PC-3 (cell line): ENCODE measurements around the gene CDH22. TPM values are rescaled to one million over a fixed set of nuclear protein-coding genes. Genes with fewer than 3 reads are reported as not detected.

ENCODE experiments used
- ATAC-seq: fragments of 200-7000 bp; cut with Tn5 transposase; 2 replicates; pipeline ENCODE4 v1.9.1; 2020; ENCODE audit warnings: mild to moderate bottlenecking, moderate library complexity
- BruUV-seq: library from RNA; stranded (reverse); fragments of 400-500 nt; replicated peaks from 2 replicates; lab custom pipeline; 2021; lab: Mats Ljungman, UMichigan
- CTCF ChIA-PET: fragments of 300-600 bp; sonication (Branson Sonifier 250); formaldehyde crosslinking; loops from one replicate; lab custom pipeline; 2022; ENCODE audit warnings: antibody characterized with exemption; lab: Charles Lee
- POLR2A ChIA-PET: fragments of 300-600 bp; sonication (Branson Sonifier 250); formaldehyde crosslinking; loops from one replicate; lab custom pipeline; 2022; ENCODE audit warnings: antibody characterized with exemption; ENCODE audit not compliant: unreplicated experiment; lab: Charles Lee
- DNase-seq: peaks from one replicate; pipeline ENCODE4 v3.0.0-alpha.2; 2015
- H2AFZ ChIP-seq: fragments of 300-600 bp; sonication (generic); 2 replicates; pipeline ENCODE4 v1.6.0; 2016; ENCODE audit warnings: antibody characterized with exemption, low read length
- H3F3A ChIP-seq: fragments of 300-600 bp; sonication (generic); one replicate; pipeline ENCODE4 v1.6.0; 2017; ENCODE audit warnings: antibody characterized with exemption, low read length, control low read depth, mild to moderate bottlenecking; ENCODE audit not compliant: unreplicated experiment
- H3K27ac ChIP-seq: fragments of 300-600 bp; sonication (generic); 2 replicates; pipeline ENCODE4 v1.5.1; 2016; ENCODE audit warnings: mild to moderate bottlenecking, low read length
- H3K27me3 ChIP-seq: fragments of 300-600 bp; sonication (generic); 2 replicates; pipeline ENCODE4 v1.6.1; 2016; ENCODE audit warnings: low read length, mixed read lengths
- H3K36me3 ChIP-seq: fragments of 300-600 bp; sonication (generic); 2 replicates; pipeline ENCODE4 v1.6.1; 2016; ENCODE audit warnings: low read depth, mixed run types, low read length, mixed read lengths
- H3K4me1 ChIP-seq: fragments of 300-600 bp; sonication (generic); 2 replicates; pipeline ENCODE4 v1.5.1; 2016; ENCODE audit warnings: low read length; ENCODE audit not compliant: insufficient read depth
- H3K4me2 ChIP-seq: fragments of 300-600 bp; sonication (generic); 2 replicates; pipeline ENCODE4 v1.6.0; 2016; ENCODE audit warnings: low read length
- H3K4me3 ChIP-seq: fragments of 300-600 bp; sonication (generic); 2 replicates; pipeline ENCODE4 v1.5.1; 2016; ENCODE audit warnings: mild to moderate bottlenecking, low read length, mixed read lengths
- H3K79me2 ChIP-seq: fragments of 300-600 bp; sonication (generic); 2 replicates; pipeline ENCODE4 v1.6.1; 2017; ENCODE audit warnings: low read length, mixed read lengths
- H3K9ac ChIP-seq: fragments of 300-600 bp; sonication (generic); 2 replicates; pipeline ENCODE4 v1.6.0; 2016; ENCODE audit warnings: mild to moderate bottlenecking, low read length
- H3K9me2 ChIP-seq: fragments of 300-600 bp; sonication (generic); replicated peaks from 2 replicates; pipeline ENCODE4 v1.6.1; 2016; ENCODE audit warnings: mixed run types, low read length, mixed read lengths
- H3K9me3 ChIP-seq: fragments of 300-600 bp; sonication (generic); 2 replicates; pipeline ENCODE4 v1.6.1; 2016; ENCODE audit warnings: low read length, mixed read lengths
- H4K20me1 ChIP-seq: fragments of 300-600 bp; sonication (generic); 2 replicates; pipeline ENCODE4 v1.6.1; 2016; ENCODE audit warnings: low read length, mixed read lengths
- CTCF ChIP-seq: fragments of 300-600 bp; sonication (generic); conservative IDR thresholded peaks from 2 replicates; pipeline ENCODE4 v1.5.1; 2017; ENCODE audit warnings: antibody characterized with exemption, low read depth, mild to moderate bottlenecking, low read length
- EZH2 ChIP-seq: fragments of 300-600 bp; sonication (generic); IDR thresholded peaks from one replicate; pipeline ENCODE4 v1.6.1; 2017; ENCODE audit warnings: antibody characterized with exemption, mild to moderate bottlenecking, low read length; ENCODE audit not compliant: unreplicated experiment
- EZH2phosphoT487 ChIP-seq: fragments of 300-600 bp; sonication (generic); IDR thresholded peaks from 2 replicates; pipeline ENCODE4 v1.6.1; 2018; ENCODE audit warnings: mild to moderate bottlenecking, antibody characterized with exemption, low read length, borderline replicate concordance
- intact Hi-C: fragments of 100-400 bp; cut with micrococcal nuclease; formaldehyde crosslinking; loops from 2 replicates; pipeline ENCODE4 v1.9.0; 2023
- total RNA-seq: library from RNA; depleted of rRNA; stranded (reverse); fragments of >200 nt; gene quantifications from 2 replicates; pipeline ENCODE4 v1.2.3, GENCODE V29; 2014

Gene CDH22
- total RNA-seq, 1 experiment from 2014 or later = not detected

DNA sequence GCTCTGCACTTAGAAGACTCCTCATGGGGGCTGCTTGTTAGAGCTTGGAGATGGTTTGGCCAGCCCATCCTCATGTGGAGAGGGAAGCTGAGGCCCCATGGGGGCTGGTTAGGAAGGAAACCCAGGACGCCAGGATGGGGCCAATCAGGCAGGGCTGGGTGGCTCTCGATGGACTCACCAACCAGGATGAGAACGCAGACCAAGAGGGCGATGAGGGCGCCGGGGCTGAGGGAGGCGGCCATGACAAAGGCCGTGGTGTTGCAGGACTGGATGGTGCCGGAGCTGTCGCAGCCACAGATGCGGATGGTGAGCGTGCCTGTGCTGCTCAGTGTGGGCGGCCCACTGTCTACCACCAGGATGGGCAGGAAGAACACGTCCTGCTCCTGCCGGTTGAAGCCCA lies 130.5 kb downstream of the CDH22 start:
- Histone ChIP-seq H3K4me2 (no peak overlapping the region), H2AFZ (no peak overlapping the region), H3F3A (no peaks in the 10 kb centered on the region), H3K9me2 (no peaks in the 10 kb centered on the region), H3K9ac (no peak overlapping the region), H4K20me1 (no peaks in the 10 kb centered on the region), H3K9me3 (no peaks in the 10 kb centered on the region), H3K27me3 (peaks cover 71% of the 10 kb centered on the region), H3K4me1 (no peaks in the 10 kb centered on the region), H3K27ac (no peak overlapping the region), H3K4me3 (no peak overlapping the region), H3K79me2 (no peaks in the 10 kb centered on the region), H3K36me3 (no peaks in the 10 kb centered on the region)
- no peak for TF ChIP-seq EZH2phosphoT487
- no peak for DNase-seq
- BruUV-seq = no TSS peak
- ChIA-PET POLR2A (no interaction called here), CTCF (no interaction called here)
- ATAC-seq = no peak
- intact Hi-C loops = loop anchor here (10.0 kb wide), 1 partner anchor 153 kb away; the partner anchor contains the start of gene SLC12A5

- no peaks in the 10 kb centered on the region for H4K20me1 ChIP-seq
- DNase-seq = no peak
- H3K9me3 ChIP-seq = no peaks in the 10 kb centered on the region
- no peak overlapping the region for H3K27ac ChIP-seq
- CTCF ChIA-PET = no interaction called here
- no peaks in the 10 kb centered on the region for H3K79me2 ChIP-seq
- no peaks in the 10 kb centered on the region for H3F3A ChIP-seq
- BruUV-seq = no TSS peak
- intact Hi-C loops = loop anchor here (10.0 kb wide), 1 partner anchor 152 kb away; the partner anchor contains the start of gene SLC12A5
- H3K9ac ChIP-seq = no peak overlapping the region
- no peak for ATAC-seq
- H2AFZ ChIP-seq = no peak overlapping the region
- no peaks in the 10 kb centered on the region for H3K36me3 ChIP-seq
- no peak overlapping the region for H3K4me3 ChIP-seq
- POLR2A ChIA-PET = no interaction called here
- peaks cover 74% of the 10 kb centered on the region for H3K27me3 ChIP-seq
- TF ChIP-seq EZH2phosphoT487 (no peak), EZH2 (no peak), CTCF (no peak)
- H3K9me2 ChIP-seq = no peaks in the 10 kb centered on the region
- H3K4me2 ChIP-seq = no peak overlapping the region
- H3K4me1 ChIP-seq = no peaks in the 10 kb centered on the region
Observed at GRCh38 chr20:46176739-46177378, 131.4 kb downstream of the CDH22 start.

GRCh38 chr20:46175127-46175494 lies 133.2 kb downstream of the CDH22 start:
- Histone ChIP-seq H3K4me3 (no peak overlapping the region), H3F3A (no peaks in the 10 kb centered on the region), H3K36me3 (no peaks in the 10 kb centered on the region), H3K27ac (no peak overlapping the region), H3K9me2 (no peaks in the 10 kb centered on the region), H3K4me1 (no peaks in the 10 kb centered on the region), H3K9ac (no peak overlapping the region), H2AFZ (no peak overlapping the region), H3K27me3 (peaks cover 82% of the 10 kb centered on the region), H3K4me2 (no peak overlapping the region), H4K20me1 (no peaks in the 10 kb centered on the region), H3K9me3 (no peaks in the 10 kb centered on the region), H3K79me2 (no peaks in the 10 kb centered on the region)
- DNase-seq (no peak), ATAC-seq (no peak)
- no TSS peak for BruUV-seq
- POLR2A ChIA-PET = no interaction called here
- intact Hi-C loops = loop anchor here (2.0 to 10.0 kb wide), 2 partner anchors 42 to 150 kb away; partner anchors contain the start of gene SLC12A5
- CTCF ChIA-PET = interaction anchor here (0.8 kb wide), 1 partner anchor 152 kb away, joined by 13 read pairs; no protein-coding TSS in a partner anchor
- TF ChIP-seq EZH2 = no peak
- no peak for TF ChIP-seq EZH2phosphoT487
- TF ChIP-seq CTCF = no peak
